Hepatocyte (in vitro differentiated cells): ENCODE results near the gene PIK3R6.

Experiments
- EZH2phosphoT487 ChIP-seq: fragments of 200-600 bp; sonication (generic); IDR thresholded peaks from one replicate; pipeline ENCODE4 v1.6.1; 2018; ENCODE audit warnings: antibody characterized with exemption, mild to moderate bottlenecking, low read depth, moderate library complexity; ENCODE audit not compliant: unreplicated experiment, severe bottlenecking
- TF ChIP-seq, protein P1 (sequence below): fragments of 200-600 bp; sonication (generic); IDR thresholded peaks from 2 replicates; pipeline ENCODE4 v1.5.1; 2016; ENCODE audit warnings: antibody characterized with exemption, mild to moderate bottlenecking; ENCODE audit not compliant: poor library complexity

DNA sequence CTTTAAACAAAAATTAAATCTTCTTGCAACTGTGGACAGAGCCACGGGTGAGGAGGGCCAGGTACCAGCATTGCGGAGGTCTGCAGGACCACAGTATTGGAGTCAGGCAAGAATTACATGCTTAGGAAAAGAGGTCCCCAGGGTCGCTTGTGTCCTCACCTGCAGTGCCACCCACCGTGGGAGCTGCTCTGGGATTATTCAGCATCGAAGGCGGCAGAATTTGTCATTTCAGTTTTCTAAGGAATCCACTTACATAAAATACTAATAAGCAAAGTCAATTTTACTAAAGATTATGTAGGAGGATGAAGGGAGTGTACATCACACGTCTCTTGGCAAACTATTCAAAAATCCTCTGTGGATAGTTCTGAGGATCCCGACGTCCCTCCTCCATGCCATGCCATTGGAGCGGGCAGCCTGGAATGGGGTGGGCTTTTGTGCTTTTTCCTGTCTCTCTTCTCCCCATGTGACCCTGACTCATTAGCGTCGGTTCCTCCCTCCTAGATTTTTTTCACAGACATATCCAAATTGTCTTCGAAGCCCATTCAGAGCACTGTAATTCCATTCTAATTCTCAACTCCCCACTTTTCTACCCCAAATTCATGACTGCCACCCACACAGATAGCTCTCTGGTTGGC lies 3.0 kb upstream of the PIK3R6 start:
- TF ChIP-seq EZH2phosphoT487, result no peak
- TF ChIP-seq, protein P1, sequence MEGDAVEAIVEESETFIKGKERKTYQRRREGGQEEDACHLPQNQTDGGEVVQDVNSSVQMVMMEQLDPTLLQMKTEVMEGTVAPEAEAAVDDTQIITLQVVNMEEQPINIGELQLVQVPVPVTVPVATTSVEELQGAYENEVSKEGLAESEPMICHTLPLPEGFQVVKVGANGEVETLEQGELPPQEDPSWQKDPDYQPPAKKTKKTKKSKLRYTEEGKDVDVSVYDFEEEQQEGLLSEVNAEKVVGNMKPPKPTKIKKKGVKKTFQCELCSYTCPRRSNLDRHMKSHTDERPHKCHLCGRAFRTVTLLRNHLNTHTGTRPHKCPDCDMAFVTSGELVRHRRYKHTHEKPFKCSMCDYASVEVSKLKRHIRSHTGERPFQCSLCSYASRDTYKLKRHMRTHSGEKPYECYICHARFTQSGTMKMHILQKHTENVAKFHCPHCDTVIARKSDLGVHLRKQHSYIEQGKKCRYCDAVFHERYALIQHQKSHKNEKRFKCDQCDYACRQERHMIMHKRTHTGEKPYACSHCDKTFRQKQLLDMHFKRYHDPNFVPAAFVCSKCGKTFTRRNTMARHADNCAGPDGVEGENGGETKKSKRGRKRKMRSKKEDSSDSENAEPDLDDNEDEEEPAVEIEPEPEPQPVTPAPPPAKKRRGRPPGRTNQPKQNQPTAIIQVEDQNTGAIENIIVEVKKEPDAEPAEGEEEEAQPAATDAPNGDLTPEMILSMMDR, result no peak
